Measurements from ENCODE around the gene BICD1. TPM values are rescaled to one million over a fixed set of nuclear protein-coding genes. Genes with fewer than 3 reads are reported as not detected.

Gene BICD1
- total and polyA plus RNA-seq, 2 experiments from 2014 or later, result 59.3 to 83.6 TPM

- Histone ChIP-seq H3K9me2 (ENCODE audit: insufficient read depth) (no peaks in the 10 kb centered on the region), H3F3A (replicated peaks; ENCODE audit: low read depth) (no peaks in the 10 kb centered on the region; the same call in 1 of the 2 replicates), H3K27me3 (ENCODE audit: insufficient read depth) (no peaks in the 10 kb centered on the region), H3K4me2 (no peak overlapping the region), H3K4me3 (no peak overlapping the region), H3K36me3 (ENCODE audit: insufficient read depth) (no peaks in the 10 kb centered on the region), H3K79me2 (replicated peaks; ENCODE audit: insufficient read depth) (no peaks in the 10 kb centered on the region), H2AFZ (no peak overlapping the region), H3K27ac (ENCODE audit: low read depth) (no peak overlapping the region), H3K4me1 (ENCODE audit: insufficient read depth) (peaks cover 17% of the 10 kb centered on the region), H4K20me1 (replicated peaks; ENCODE audit: insufficient read depth) (no peaks in the 10 kb centered on the region)
- ATAC-seq, result no peak
- no peaks in the 10 kb centered on the region for H3K9me3 Mint-ChIP-seq
- no peak overlapping the region for H3K4me3 Mint-ChIP-seq
- H3K27me3 Mint-ChIP-seq (ENCODE audit: insufficient read depth, low read depth, poor library complexity), result peaks cover 12% of the 10 kb centered on the region
- H3K27ac Mint-ChIP-seq, result no peak overlapping the region
- DNase-seq (ENCODE audit: low spot score), result no peak
- H3K4me1 Mint-ChIP-seq, result peaks cover 8% of the 10 kb centered on the region
- no peaks in the 10 kb centered on the region for H3K36me3 Mint-ChIP-seq (ENCODE audit: low read depth)
- no peak for TF ChIP-seq ZNF114 (CRISPR knock-in tag; IDR thresholded peaks at IDR 0.05)
- no peak for TF ChIP-seq CREB1 (CRISPR knock-in tag; IDR thresholded peaks at IDR 0.05; ENCODE audit: low read depth)
- no peak for TF ChIP-seq EZH2 (IDR thresholded peaks at IDR 0.05; ENCODE audit: low read depth, unreplicated experiment)
- no peak for TF ChIP-seq ZNF331 (CRISPR knock-in tag; IDR thresholded peaks at IDR 0.05; ENCODE audit: low read depth)
- TF ChIP-seq NANOG (IDR thresholded peaks at IDR 0.05; ENCODE audit: borderline replicate concordance), result no peak
- no peak for TF ChIP-seq CTCF (conservative IDR thresholded peaks at IDR 0.05; ENCODE audit: low read depth in 2 of 2)
- TF ChIP-seq ZNF462 (CRISPR knock-in tag; IDR thresholded peaks at IDR 0.05), result no peak
- TF ChIP-seq ETS1 (IDR thresholded peaks at IDR 0.05), result no peak
- TF ChIP-seq JUNB (IDR thresholded peaks at IDR 0.05; ENCODE audit: unreplicated experiment), result no peak
- no peak for TF ChIP-seq REST (IDR thresholded peaks at IDR 0.05; ENCODE audit: unreplicated experiment)
- no peak for TF ChIP-seq POLR2AphosphoS5 (IDR thresholded peaks at IDR 0.05; ENCODE audit: low read depth)
- TF ChIP-seq STAT1 (IDR thresholded peaks at IDR 0.05; ENCODE audit: unreplicated experiment), result no peak
- no peak for TF ChIP-seq EZH2phosphoT487 (IDR thresholded peaks at IDR 0.05; ENCODE audit: unreplicated experiment)
Observed at GRCh38 chr12:32091696-32092095, 15.0 kb upstream of the BICD1 start.
